Measurements from ENCODE around the gene ASTN2.

ASTN2 gene

DNA sequence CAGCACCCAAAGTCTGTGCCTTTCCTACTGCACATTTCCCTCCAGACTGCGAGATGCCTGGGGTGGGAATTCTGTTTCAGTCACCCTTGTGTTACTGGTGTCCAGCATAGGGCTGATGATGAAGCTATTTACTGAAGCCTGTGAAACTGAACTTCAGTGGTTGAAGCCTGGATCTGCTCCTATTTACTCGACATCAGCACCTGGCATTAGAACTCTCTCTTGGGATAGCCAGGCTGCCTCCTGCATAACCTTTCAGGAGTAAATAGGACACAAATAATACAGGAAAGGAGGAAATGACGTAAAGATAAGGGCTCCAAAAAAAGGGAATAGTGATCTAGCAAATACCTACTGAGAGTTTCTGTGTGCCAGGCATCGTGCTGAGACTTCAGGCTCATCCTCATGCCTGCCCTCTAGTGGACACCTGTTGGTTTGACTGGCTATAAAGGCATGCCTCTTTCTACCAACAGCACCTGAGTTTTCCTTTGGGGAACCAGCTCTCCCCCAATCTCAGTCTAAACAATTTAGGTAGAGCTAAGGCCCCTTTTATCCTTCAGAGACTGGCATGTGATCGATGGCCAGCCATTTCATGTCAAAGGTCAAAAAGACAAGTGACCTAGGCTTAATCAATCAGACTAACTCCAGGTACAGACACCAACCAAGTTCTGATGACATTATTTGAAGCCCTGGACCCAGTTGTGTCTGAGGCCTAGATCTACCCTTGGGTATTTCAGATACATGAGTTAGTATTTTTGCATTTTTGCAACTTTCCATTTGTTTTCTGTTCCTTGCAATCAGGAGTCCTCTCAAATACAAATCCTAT is 919.8 kb downstream of the ASTN2 start:
- no peak for DNase-seq

DNA sequence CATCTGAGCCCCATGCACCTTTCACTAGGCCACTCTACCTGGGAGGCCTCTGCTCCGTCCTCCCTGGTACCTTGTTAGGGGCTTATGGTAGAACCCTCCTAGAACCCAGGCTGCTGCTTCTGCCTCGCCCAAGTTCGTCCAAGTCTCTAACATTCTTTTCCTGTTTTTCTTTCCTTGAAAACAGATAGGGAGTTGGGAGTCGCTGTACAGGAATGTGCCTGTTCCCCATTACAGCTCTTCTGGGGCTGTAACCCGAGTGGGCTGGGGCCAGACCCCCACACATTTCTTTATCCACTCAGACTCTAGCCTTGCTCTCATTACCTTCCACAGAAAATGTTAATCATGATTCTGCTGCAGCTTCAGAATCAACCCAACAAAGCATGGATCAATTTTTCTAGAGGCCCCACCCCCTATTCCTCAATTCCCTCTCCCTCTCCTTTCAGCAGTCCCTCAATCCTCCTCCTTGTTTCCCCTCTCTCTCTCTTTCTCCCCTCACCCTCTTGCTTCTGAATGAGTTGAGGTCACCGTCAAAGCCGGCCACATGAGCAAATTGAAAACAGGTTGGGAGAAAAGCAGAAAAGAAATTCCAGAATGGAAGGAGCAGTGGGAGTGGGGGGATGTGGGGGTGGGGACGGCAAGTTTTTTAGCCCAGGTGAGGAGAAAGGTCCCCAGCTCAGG is 921.5 kb downstream of the ASTN2 start:
- no peak for DNase-seq

DNA sequence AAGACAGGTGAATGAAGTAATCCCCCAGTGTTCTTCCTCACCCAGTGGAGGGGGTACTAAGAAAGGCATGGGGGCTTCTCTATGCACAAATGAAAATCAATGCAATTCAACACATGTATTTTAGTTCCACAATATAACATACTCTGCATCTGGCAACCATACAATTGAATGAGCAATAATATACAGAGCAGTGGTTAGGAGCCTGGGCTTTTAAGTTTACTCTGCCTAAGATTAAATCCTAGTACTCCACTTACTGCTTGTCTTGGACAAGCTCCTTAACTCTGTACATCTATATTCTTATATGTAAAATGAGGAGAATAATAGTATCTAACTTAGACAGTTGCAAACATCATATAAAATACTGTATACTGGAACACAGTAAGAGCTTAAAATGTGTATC is 923.2 kb downstream of the ASTN2 start:
- DNase-seq: no peak

DNA sequence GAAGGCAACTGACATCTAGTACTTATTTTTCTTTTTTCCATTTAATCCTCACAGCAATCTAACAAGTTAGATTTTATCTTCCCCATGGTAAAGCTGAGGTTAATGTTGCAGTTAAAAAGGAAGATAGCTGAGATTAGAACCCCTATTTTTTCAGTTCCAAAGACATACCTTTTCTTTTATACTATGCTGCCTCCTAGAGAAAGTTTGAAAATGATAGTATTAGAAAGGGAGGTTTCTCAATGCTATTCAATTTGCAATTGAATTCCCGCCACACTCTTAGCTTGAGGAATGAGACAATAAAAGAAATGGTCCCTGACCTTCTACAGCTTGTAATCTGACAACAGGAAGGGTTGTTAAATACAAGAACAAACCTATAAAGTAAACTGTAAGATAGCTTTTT is 923.6 kb downstream of the ASTN2 start:
- no peak for DNase-seq

DNA sequence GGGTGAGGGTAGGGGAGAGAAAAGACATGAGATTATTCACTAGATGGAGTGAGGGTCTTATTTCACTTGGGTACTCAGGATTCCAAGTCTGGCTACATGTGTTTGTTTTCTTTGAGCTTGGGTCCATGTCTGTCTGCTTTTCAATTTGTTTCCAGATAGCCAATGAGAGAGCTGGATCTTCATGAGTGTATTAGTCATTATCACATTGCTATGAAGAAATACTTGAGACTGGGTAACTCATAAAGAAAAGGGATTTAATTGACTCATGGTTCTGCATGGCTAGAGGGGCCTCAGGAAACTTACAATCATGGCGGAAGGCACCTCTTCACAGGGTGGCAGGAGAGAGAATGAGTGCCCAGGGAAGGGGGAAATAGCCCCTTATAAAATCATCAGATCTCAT is 924.5 kb downstream of the ASTN2 start:
- no peak for DNase-seq

DNA sequence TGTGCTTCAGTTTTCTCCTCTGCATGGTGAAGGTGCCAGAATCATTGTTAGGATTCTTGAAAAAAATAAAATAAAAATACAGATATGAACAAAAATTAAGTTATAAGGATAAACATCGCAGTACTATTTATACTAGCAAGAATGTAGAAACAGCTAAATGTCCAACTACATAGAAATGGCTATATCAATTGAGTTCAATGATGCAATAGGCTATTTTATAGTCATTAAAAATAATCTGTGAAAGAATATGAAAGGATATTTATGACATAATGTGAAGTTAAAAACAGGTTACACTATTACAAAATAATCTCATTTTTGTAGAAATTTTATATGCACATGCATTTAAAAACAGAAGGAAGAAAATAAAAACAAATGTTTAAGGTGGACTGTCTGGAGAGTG is 926.5 kb downstream of the ASTN2 start:
- no peak for DNase-seq

DNA sequence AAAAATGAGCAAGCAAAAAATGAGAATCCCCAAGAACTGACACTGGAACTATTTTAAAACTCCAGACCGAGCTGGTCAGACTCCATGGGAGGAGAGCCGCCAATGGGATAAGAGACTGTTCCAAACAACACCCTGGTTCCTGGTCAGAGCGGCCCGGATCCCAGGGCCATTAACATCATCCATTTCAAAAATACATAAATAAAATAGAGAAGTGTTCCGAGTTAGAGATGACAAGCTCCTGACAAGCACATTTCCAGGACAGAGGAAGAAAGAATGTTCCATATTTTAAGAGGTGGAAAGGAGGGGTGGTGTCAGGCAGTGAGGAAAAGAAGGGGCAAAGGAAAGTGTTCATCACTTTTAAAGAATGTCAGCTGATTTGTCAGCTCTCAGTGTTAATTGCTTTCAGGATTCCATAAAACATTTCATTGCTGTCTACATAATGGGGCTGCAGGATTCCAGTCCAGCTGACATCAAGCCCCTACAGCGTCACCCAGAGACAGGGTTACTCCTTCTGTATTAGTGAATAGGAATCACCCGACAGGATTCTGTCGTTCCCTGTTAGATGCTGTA is 930.3 kb downstream of the ASTN2 start:
- DNase-seq: no peak

DNA sequence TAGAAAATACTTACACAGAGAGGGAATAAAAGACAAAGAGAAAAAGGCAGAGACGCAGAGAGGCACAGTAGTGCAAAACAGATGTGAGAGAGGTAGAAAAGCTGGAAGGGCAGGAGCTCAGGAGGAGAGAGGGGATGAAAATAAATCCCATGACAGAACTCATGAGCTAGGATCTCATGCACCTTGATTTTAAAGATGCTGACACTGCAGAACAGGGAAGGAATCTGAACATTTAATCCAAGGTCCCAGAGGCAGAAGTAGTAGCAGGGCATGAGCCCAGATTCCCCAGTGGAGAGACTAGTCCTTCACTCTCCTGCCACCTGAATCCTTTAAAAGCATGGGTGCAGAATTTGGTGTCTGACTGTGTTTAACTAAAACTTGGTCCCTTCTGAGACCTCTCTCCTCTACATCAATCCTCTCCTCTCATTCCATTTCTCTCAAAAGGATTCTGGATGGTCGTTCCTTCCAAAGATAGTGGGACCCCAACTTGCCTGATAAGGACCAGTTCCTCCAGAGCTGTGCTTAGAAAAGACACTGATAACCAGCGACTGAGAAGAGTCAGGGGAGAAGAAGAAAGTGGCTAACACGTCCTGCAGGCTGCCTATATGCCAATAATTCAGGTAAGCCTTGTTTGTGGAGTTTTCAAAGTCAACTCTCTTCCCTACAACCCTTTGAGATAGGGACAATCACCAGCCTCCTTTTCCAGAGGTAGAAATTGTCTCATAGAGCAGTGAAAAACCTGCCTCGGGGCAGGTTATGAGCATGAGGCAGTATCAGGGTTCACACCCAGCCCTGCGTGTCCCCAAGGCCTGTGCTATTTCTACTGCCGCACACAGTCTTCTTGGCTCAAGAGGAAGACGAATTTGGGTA is 931.0 kb downstream of the ASTN2 start:
- DNase-seq: no peak

DNA sequence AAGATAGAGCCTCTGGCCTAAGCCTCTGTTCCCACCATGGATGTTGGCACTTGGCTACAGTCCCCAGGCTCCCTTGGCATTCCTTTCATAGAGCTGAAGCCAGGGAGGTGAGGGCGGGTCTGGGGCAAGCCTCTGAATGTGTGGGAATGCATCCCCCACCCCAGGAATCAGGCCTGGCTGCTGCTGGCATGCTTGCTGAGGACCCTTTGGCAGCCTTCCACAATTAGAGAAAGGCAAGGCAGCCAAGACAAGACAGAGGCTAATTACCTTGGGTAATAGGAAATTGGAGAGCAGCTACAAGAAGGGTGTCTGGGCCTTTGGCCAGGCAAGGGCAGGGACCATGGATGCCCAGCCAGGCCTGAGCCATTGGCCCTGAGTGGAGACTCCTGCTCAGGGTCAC is 932.1 kb downstream of the ASTN2 start:
- no peak for DNase-seq

DNA sequence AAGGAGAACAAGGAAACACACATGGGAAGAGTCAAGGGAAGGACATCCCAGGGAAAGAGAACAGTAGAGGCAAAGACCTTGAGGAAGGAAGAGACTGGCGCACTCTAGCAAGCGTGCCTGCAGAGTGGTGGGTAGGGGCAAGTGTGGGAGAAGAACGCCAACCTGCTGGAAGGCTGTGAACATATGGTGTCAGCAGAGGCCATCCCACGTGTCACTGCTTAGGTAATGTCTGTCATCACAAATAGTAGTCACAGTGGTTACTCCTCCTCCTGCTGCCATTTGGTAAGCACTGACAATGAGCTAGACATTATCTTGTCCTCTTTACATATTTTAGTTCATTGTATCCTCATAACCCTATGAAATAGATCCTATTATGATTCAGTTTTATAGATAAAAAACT is 934.2 kb downstream of the ASTN2 start:
- DNase-seq: no peak

DNA sequence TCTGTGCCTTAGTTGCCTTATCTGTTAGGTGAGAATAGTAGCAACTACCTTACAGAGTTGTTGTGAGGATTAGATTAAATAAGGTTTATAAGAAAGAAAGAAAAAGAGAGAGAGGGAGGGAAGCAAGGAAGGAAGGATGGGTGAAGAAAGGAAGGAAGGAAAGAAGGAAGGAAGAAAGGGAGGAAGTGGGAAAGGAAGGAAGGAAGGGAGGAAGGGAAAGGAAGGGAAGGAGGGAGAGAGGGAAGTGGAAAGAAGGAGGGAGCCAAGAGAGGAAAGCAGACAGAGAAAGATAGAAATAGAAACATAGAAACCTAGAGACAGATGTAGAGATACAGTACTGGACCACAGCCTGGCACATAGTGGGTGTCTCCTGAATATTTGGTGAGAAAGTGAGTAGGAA is 934.9 kb downstream of the ASTN2 start:
- DNase-seq: no peak

DNA sequence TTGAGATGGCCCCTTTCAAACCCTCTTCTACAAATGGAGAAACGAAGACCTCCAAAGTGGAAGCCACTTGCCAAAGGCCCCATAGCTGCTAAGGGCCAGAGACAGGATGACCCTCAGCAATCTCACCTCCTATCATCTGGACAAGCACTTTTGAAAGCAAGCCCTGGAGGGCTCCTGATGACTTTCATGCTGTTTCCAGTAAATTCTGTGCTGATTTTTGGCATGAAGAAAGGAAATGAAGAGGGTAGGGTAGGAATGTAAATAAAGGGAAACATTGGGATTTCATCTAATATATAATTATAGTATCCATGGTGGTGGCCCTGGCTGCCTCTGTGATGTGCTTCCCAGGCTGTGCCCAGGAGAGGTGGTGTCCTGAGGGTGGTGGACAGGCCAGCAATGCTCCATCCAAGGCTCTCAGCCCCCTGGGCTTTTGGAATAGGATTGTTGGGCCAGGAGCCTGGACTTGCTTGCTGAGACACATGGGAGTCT is 935.8 kb downstream of the ASTN2 start:
- DNase-seq: no peak

DNA sequence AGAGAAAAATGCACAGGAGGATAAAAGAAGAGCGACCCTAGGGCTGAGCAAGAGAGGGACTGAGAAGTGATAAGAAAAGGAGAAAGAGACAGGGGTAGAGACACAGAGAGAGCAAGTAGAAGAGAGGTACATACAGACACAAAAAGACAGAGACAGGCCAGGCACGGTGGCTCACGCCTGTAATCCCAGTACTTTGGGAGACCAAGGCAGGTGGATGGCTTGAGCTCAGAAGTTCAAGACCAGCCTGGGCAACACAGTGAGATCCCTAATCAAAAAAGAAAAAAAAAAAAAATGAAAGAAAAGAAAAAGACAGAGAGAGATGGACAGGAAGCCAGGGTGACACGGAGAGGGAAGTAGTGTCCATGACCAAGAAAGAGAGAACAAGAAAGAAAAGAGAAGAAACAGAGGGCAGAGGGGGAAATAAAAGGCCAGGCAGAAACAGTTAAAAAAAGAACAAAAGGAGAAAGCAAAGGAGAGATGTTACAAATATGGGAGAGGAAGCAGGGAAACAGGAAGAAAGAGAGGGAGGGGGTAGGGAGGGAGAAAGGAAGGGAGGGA is 937.2 kb downstream of the ASTN2 start:
- no peak for DNase-seq

DNA sequence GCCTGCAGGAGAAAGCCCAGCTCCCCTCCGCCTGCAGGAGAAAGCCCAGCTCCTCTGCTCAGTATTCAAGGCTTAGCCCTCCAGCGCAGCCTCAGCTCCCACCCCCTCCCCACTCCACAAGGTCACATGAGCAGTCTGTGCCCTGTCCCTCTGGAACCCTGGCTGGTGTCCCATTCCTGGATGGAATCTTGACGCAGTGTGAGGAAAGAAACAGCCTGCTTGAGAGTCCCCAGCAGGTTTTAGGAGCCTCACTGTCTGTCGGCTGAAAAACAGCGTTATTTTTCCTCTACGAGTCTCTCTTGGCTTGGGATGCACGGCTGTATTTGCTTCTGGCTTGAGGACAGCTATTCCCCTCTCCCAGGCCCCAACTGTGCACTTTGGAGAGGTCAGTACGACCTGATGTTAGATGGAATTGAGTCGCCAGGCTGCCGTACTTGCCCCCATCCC is 937.9 kb downstream of the ASTN2 start:
- no peak for DNase-seq

DNA sequence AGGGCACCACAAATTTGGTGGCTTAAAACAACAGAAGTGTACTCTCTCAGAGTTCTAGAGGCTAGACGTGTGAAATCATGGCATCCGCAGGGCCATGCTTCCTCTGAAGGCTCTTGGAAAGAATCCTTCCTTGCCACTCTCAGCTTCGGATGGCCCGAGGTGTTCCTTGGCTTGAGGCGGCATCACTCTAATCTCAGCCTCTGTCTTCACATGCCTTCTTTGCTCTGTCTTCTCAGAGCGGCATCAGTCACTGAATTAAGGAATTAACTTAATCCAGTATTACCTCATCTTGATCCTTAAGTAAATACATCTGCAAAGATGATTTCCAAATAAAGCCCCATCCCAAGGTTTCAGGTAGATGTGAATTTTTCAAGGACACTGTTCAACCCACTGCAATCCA is 938.9 kb downstream of the ASTN2 start:
- no peak for DNase-seq

DNA sequence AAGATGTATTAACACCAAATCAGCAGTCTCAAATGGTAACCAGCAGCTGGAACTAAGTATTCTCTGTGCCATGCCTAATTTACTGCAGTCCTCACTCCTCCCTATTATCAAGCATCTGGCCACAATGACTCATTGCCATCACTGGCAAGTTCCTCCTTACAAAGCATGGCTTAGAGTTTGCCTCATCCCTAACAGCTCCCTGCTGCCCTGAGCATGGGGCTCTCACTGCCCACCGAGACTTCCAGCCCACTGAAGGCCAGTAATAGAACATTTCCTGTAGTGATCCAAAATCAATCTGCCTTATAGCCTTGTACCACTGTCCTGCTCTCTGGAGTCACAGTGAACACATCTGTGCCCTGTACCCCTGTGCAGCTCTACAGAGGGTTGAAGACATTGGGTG is 939.7 kb downstream of the ASTN2 start:
- no peak for DNase-seq

DNA sequence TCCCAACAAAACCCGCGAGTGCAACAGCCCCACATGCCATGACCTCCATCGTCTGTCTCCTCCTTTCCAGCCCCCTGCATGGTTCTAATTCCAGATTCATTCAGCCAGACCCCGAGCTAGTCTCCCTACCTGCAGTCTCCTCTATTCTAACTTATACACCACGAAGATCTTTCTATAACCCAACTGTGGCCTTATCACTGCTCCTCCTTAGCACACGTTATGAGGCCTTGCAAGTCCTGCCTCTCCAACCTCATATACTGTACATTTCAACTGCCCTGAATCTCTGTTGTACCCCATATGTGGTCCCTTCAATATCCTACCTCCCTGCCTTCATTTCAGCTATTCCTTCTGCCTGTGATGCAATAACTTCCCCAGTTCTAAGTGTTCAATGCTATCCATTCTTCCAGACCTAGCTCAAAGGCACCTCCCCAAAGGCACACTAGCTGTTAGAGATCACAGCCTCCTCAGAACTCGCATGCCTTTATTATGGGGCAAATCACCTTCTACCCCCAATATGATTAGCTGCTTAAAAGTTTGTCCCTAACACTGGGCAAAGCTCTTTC is 942.8 kb downstream of the ASTN2 start:
- no peak for DNase-seq

DNA sequence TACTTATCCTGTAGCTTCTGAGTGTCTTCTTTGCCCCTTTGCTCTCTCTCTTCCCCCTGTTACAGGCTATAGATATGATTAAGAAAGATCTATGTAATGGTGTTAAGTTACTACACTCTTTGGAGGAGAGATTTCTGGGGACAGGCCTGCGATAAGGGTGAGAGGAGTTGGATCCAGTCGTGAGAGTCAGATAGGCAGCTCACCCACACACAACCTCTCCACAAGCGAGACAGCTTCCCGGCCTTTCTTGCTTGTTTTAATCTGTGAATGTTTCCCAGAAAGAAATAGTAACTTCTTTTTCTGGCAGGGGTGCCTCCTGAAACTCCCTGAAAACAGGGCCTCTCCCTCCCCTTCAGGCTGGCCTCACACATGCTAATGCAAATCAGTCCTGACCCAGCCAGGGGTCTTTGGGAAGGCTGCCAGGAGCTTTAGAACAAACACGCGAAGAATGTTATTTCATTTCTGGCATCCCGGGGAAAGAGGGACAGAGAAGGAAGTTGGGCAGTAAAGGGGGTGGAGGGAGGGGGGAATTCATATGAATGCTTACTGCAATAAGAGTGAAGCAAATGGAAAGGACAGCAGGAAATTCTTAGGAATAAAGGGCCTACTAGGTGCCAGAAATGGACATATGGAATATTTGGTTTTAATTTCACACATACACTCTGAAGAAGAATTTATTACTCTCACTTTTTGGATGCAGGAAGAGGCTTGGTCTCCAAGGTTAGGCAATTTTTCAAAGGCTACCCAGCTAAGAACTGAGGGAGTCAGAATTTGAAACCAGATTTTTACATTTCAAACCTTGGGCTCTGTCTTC is 943.6 kb downstream of the ASTN2 start:
- DNase-seq: no peak

DNA sequence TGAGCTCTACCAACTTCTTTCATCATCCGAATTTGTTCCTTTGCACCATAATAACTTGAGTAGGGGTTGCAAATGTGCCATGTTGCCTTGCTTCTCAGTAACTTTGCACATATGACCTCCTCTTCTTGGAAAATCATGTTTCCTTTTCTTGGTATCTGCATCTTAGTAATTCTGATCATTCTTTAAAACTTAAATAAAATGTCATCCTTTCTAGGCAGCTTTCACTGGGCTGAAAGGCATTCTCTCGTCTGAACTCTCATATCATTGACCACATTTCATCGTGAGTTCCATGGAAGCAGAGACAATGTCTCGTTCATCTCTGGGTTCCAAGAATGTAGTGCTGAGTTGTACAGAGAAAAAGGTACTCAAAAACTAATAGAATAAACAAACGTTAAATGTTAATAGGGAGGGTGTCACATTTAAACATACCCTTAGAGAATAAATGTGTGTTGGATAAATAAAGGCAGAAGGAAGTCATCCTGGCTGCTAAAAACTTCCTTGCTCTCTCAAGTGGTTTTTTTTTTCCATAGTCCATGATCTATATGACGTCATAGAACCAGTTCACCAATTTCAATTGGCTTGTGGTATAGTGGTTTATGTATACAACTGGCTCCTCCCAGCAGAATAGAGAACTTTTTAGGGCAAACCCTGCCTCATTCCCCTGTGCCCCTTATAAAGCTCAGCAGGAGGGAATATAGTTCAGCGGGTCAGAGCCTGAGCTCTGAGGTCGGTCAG is 945.9 kb downstream of the ASTN2 start:
- DNase-seq: no peak

DNA sequence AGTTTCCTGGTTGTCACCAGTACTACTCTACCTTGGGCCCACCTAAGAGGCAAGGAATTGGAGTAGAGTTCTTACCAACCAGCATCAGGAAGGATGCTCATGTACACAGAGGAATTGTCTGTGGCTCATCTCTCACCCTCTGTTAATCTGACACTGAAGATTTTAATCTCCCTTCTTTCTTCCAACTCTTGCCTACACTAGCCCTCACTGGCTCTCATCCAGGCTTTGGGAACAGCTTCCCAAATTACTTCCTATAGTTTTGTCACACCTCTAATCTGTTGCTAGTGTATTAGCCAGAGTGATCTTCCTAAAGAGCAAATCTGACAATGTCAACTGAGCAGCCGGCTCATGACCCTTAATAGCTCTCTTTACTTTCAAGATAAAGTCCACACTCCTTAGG is 946.5 kb downstream of the ASTN2 start:
- no peak for DNase-seq

Data from NCI-H2227 treated with DMSO at 0.1 percent for 48 hours (cell line).